Astrocyte (in vitro differentiated cells and primary cell): ENCODE data around the gene MAP3K14.

ENCODE experiments used
- CTCF ChIP-seq: IDR thresholded peaks from 2 replicates; pipeline ENCODE4 v1.5.1; 2011; ENCODE audit warnings: low read depth, mild to moderate bottlenecking, inconsistent platforms, low read length, moderate library complexity; ENCODE audit not compliant: insufficient read depth
- EZH2 ChIP-seq: IDR thresholded peaks from 2 replicates; pipeline ENCODE4 v1.6.1; 2012; ENCODE audit warnings: mild to moderate bottlenecking, low read length, inconsistent platforms; ENCODE audit not compliant: insufficient read depth

- TF ChIP-seq CTCF (no peak), EZH2 (no peak)
Measured at GRCh38 chr17:45228763-45229539, 87.9 kb downstream of the MAP3K14 start.
